HG03196 (cell line): ENCODE data around the gene FAM120B.
"Not testable (repeated sequence)": the region's sequence is repeated elsewhere in the genome, so short reads cannot be mapped to it uniquely, and the experiment has no call there.

Source experiments
- ATAC-seq: cut with Tn5 transposase; IDR thresholded peaks from one replicate; pipeline ENCODE4 v1.9.1; 2021; ENCODE audit not compliant: unreplicated experiment

The FAM120B gene

DNA sequence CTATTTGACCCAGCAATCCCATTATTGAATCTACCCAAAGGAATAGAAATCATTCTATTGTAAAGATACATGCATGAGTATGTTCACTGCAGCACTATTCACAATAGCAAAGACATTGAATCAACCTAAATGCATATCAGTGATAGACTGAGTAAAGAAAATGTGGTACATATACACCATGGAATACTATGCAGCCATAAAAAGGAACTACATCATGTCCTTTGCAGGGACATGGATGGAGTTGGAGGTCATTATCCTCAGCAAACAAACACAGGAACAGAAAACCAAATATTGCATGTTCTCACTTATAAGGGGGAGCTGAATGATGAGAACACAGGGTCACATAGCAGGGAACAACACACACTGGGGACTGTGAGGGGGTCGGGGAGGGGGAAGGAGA, 48.6 kb downstream of the FAM120B start:
- not testable (repeated sequence) for ATAC-seq

DNA sequence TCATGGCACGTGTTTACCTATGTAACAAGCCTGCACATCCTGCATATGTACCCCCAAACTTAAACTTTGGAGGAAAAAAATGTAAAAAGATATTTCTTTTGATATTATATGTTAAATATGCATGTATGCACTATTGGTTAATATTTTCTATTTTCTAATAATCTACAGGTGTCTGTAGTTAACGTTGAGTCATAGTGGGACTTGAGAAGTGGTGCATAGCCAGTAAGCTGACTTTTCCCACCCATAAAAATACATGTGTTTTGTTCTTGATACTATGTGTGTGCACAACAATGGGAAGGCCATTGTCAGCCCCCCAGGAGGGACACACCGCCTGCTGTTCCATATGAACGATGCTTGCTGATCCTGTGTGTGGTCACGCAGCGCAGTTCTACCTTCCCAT, 49.1 kb downstream of the FAM120B start:
- ATAC-seq, result no peak

DNA sequence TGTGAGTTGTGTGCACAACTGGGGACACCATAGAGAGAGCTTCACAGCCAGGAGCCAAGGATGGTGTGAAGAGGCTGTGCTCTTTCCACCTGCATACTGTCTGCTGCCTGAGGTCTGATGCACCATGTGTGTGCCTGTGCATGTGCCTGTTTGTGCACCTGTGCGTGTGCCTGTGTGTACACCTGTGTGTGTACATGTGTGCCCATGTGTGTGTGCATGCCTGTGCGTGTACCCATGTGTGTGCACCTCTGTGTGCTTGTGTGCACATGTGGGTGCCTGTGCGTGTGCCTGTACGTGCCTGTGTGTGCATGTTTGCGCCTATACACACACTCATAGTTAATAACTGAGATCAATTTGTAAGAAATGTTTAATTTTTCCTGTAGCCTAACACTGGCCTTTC, 51.3 kb downstream of the FAM120B start:
- no peak for ATAC-seq

DNA sequence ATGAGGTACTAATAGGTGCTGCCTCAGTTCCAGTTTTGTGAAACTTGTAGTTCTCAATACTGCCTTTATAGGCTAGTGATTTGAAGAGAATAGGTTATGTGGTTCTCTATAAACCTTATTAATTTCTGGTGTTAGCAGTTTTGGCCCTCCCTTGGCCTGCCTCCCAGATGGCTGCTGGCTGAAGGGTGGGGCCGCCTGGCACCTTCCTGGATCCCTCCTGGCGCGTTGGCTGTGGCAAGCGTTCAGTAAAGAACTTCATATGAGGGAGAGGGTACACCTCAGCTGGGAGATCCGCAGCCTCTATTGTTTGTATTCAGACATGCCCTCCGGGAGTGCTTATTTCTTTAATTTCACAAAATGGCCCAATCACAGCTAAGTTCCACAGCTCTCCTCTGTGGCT, 51.9 kb downstream of the FAM120B start:
- ATAC-seq, result no peak

DNA sequence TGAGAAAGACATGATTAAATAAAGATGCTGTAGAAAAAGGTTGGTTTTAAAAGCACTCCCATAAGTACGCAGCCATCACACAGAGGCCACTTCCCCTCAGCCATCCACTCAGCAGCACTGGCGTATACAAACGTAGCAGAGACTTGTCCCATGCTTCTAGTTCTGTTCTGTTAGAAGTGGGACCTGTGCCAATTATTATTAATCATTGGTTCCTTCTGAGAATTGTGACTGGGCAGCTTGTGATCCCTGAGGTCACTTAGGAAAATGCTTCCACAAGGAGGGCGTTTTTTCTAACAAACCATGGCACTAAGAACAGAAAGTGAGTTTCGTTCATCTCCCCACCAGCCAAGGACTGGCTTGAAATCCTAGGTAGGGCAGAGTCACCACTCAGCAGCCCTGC, 53.9 kb downstream of the FAM120B start:
- no peak for ATAC-seq

DNA sequence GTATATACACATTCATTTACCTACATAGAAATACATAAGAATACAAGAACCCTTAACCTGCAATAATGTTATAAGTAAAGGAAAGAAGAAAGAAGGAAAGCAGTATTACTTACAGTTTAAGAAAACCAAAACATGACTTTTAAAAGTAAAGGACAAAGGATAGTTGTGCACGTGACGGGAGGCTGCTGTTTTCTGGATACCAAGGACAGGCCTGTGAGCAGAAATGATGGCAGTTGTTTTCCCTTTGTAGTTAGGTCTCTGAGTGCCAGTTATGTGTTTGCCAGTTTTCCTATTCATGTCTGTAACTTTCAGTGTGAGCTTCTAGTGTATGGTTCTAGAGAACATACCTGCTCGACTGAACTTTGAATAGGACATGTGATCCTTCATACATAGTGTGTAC, 54.8 kb downstream of the FAM120B start:
- ATAC-seq, result no peak

DNA sequence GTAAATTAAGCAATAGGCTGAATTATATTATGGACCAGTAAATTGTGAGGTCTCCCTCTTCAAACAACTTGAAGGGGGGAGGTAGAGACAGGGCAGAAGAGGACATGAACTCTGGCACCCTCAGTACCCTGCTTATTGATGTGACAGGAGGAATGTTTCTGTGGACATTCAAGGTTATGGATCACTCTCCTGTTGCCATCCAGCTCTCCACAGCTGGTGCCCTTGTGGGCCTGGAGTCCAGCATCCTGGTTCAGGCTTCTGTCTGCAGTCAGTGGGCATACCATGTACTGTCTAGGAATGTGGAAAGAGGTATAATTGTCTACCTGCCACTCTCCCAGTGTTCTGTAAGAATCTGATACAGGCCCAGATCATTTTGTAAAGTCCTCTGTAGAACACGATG, 55.6 kb downstream of the FAM120B start:
- no peak for ATAC-seq

DNA sequence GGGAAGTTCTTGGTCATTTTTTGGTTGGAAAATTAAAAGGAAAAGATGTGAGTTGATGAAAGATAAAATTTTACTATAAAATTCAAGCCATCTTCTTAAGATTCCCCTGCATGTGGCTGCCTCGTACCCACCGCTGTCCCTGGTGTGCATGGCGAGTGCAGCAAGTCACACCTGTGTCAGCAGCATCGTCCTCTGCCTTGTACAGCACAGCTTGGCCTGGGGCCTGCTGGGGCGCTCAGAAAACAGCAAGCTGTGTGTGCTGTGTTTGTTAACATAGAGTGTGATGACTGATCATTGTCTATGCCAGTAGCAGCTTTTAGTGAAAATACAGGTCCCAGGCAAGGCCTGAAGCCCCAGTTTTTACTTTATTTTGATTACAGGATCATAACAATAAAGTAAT, 56.7 kb downstream of the FAM120B start:
- no peak for ATAC-seq

DNA sequence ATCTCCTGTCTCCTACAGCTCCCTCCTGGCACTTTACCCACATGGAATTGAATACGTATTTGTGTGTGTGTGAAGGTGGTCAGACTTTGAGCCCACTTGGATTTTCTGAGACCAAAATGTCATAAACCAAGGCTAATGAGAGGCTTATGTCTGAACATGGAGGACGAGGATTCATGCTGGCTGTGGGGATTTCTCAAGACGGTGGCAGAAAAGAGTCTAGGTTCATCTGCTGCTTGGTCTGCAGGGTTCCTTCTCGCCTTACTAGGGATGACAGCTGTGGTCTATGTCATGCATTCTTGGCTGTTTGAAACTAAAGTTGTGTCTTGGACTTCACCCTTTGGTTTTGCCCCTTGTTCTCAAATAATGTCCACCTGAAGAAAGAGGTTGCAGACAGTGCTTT, 58.6 kb downstream of the FAM120B start:
- ATAC-seq, result no peak

DNA sequence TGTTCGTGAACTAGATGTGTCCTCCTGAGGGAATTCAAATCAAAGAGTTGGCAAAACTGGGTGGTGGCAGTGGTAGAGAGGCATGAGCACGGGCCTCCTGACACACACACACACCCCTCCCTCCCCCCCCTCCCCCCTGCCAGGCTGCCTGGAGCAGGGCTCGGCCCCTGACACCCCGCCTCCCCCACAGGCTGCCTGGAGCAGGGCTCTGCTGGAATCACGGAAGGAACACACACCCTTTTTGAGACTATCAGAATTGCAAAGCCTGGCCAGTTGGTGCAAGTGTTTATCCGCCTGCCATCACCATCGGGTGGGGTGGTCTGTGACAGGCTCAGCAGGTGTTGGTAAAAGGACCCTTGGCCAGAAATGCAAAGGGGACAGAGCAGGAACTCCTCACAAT, 59.0 kb downstream of the FAM120B start:
- no peak for ATAC-seq

DNA sequence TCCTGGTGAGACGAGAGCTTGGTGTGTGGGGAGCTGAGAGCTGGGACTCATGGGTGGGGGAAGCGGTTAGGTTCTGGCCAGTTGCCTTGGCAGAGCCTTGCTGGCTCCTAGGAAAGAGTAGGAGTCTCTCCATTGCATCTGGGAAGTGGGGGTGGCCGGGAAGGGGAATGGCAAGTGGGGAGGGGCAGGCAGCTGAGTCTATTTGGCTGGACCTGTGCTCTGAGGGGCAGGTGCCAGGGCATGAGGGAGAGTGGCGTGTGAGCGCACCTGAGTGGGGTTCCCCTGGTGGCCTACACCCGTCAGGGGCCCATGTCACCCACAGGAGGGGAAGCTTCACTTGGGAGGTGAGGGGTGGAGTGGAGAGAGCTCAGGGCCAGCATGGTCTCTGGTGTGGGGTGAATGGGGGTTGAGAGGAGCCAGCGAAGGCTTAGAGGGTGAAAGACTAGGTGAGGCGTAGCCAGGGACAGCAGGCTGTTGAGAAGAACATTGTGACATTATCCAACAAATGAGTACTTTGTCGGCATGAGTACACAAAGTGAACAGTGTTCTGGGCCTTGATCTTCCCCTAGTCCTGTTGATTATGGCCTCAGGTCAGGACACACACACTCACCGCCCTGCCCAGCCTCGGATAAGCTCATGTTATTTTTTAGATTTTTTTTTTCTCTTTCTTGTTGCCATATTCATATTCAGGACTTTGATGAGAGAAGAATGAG, 59.8 kb downstream of the FAM120B start:
- ATAC-seq, result no peak

DNA sequence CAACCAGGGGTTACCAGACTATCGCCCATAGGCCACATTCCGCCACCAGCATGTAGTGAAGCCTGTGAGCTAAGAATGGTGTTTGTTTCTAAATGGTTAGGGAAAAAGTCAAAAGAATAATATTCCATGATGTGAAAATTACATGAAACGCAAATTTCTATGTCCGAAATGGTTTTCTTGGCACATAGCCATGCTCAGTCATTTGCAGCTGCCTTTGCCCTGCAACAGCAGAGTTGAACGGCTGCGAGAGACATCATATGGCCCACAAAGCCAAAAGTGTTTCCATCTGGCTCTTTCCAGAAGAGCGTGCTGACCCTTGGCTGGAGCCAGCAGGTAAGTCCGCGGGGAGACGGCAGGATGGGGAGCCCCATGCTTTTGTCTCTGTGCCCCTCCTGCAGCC, 60.7 kb downstream of the FAM120B start:
- ATAC-seq, result no peak

DNA sequence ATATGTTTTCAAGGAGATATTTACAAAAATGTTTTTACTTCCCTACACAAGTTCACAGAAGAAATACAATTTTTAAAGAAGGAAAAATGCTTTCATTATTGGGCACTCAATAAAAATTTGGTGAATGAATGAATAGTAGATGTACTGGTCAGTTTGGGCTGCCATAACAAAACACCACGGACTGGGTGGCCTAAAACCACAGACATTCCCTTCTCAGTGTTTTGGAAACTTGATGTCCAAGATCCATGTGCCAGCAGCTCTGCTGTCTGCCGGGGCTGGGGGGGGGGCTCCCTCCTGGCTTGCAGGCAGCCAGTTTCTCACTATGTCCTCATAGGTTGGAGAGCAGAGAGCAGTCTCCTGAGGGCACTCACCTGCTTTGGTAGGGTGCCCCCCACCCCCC, 62.0 kb downstream of the FAM120B start:
- no peak for ATAC-seq

DNA sequence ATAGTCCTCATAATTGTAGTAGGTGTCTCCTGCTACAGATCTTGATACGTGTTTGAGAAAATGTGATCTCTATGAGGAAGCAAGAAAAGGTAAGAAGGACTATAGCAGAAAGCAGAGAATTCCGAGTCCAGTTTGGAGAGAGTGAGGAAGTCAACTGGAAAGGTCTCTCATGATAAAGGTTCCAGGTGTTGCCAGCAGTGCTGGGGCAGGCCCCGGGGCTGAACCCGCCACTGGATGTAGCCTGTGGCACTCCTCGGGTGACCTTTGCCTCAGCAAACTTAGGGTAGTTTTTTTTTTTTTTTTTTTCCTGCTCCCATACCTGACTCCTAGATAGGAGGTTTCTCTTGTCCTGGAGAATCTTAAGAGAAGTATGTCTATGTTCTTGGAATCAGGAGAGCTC, 62.8 kb downstream of the FAM120B start:
- ATAC-seq, result no peak

DNA sequence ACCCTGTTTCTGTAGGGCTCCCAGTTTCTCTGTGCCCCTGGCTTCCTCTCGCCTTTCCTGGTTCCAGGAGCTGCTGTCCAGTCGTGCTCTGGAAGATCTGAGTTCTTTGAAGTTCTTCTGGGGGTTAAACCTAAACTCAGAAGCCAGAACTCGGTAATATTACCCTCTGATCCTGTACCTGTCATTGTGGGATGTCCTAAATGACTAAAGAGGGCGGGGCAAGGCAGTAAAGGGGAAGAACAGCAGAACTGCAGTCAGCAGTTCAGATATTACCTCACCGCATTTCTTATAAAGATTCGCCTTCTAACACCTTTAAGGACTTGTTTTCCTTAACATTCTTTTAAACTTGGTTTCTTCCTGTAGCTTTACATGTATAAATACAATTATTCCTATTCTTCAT, 63.9 kb downstream of the FAM120B start:
- ATAC-seq, result no peak

DNA sequence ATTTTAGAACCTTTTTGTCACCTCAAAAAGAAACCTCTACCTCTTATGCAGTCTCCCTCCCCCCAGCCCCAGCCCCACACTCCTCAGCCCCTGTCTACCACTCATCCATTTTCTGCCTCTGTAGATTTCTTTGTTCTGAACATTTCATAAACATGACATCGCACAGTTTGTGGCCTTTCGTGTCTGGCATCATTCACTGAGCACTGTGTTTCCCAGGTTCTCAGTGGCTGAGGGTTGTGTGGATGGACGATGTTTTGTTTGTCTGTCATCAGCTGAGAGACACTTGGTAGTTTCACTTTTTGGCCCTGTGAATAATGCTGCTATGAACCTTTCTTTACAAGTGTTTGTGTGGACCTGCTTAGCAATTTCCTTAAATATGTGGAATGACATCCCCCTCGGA, 64.5 kb downstream of the FAM120B start:
- no peak for ATAC-seq

DNA sequence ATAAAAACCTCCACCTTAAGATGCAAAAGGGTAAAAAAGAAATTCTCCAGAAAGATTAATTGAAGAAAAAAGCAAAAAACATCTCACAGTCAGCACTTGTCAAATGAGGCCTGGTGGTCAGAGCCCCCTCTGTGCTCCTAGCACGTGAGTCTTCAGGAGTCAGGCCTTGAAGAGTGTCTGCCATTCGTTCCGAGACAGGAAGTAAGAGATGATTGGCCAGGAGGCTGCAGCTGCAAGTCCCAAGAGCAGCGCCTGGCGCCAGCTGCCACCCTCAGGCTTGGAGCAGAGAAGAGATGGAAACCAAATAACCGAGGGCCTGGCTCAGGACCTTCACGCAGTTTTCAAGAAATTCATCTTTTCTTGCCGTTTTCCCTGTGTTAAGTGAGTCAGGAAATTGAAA, 65.0 kb downstream of the FAM120B start:
- no peak for ATAC-seq

DNA sequence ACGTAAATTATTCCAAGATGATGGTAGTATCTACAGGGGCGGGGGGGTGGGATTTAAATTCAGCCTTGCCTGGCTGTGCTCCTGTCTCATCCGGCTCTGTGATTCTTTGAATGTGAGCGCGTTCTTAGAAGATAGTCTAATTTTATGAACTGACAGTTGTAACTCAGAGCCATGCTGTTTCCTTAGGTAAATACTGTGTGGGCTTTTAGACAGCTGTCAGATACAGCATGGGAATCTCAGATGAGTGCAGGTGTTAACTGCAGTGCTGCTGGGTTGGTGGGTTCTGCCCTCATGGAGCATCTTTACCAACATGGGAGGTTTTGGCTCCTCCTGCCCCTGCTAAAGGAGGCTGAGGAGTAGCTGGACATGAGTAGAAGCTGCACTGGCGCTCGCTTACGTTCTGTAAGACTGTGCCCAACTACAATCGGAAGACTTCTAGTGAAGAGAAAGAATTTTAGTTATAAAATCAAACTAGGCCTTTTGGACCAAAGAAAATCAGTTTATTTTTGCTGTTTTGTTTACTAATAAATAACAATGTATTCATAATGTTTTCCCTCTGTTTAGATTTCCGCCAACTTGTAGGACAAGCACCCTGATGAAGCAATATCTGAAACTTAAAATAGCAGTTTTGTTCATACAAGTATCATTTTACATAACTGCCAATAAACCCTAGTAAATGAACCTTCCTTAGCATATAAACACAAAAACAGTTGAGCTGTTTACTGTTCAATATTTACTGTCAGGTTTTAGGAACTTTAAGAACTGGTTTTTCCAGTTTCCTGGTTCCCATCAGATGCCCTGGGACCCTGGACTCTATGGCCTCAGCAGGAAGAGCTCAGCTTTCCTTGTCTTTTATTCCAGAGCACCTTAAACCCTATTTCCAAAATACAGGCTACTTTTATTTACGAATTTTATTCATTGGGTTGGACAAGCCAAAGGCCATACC, 66.1 kb downstream of the FAM120B start:
- no peak for ATAC-seq

DNA sequence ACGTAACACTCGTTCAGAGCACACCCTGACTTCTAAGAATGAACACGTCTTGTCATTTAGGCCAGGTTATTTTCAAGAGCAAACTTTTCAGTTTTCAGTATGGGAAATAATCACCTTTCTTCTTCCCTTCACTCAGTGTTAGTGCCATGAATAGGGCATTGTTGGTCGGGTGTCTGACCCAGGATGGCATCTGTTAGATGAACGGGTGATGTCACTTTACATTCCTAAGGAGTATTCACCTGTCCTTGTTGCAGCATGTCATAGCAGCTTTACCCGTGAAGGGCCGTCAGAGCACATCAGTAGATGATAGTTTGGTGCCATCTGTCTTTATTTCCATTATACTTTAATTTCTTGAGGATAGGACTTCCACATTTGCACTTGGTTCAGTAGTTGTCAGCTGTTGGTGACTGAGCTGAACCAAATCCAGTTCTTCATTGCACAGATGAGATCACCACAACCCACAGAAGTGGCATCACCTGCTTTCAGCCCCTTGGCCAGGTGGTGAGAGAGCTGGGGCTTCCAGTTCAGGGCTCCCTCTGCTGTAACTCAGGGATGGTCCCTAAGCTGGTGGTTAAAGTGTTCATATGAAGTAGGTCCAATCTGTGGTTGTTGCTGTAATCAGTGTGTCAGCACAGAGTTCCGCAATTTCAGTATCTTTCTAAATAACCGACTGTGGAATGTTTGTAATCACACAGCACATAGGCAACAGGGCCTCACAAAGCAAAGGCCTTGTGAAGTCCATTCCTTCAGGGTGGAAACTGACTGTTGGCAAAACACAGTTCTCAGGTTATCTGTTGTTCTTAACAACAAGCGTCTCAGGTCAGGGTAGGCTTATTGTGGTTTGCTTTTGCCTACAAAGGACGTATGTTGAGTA, 68.2 kb downstream of the FAM120B start:
- no peak for ATAC-seq

DNA sequence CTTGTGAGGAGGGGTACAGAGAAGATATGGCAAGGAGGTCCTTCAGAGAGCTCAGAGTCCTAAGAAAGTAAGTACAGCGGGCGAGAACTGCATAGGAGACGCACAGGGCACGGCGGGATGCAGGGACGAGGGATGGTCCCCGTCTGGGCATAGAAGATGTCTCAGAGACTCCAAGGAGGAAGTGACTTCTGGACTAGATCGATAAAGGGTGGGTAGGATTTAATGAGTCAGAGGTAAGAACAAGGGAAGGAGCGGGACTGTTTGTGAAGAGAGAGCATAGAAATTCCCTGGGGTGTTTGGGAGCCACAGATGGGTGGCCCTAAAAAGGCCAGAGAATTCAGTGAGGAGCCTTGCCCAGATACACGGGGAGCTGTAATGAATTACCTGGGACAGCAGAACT, 69.1 kb downstream of the FAM120B start:
- ATAC-seq, result no peak

DNA sequence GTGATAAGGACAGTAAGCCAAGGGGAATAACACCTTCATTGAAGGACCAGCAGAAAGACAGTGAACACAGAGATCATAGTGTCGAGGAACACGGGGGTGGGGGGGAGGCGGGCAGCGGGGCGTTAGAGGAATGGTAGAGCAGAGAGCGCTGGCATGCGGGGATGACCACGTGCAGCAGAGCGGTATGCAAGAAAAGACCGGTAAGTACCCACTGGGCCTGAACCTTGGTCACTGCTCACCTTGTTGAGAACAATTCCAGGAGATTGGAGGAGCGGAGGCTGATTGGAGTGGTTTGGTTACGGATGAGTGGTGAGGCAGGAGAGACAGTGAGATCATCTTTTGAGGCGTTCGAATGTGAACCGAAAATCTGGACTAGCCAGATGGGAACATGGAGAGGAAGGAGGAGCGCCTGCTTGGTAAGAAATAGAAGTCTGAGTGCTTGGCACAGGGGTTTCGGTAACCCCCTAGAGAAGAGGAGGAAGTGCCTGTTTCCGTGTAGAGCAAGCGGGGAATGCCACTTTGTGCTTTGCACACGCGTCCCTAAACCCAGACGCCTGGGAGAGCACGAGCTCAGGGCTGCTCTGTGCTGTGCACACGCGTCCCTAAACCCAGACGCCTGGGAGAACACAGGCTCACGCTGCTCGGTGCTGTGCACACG, 70.0 kb downstream of the FAM120B start:
- no peak for ATAC-seq
